ENCODE measurements around the gene SIRPB1.
"Not testable (repeated sequence)": the region's sequence is repeated elsewhere in the genome, so short reads cannot be mapped to it uniquely, and the experiment has no call there.

SIRPB1 gene

GRCh38 chr20:1588533-1589460 is 31.0 kb downstream of the SIRPB1 start:
- DNase-seq (ENCODE audit: low read depth): no peak

GRCh38 chr20:1587781-1588532 is 31.9 kb downstream of the SIRPB1 start:
- DNase-seq (ENCODE audit: low read depth): no peak

GRCh38 chr20:1579488-1579887 is 40.3 kb downstream of the SIRPB1 start:
- DNase-seq (ENCODE audit: low read depth): no peak

- no peak for DNase-seq (ENCODE audit: low read depth)
These were observed 41.9 kb downstream of the SIRPB1 start for GRCh38 chr20:1577906-1578305.

- not testable (repeated sequence) for DNase-seq (ENCODE audit: low read depth)
These were observed 42.5 kb downstream of the SIRPB1 start for GRCh38 chr20:1577313-1577712.

- DNase-seq (ENCODE audit: low read depth): no peak
These were observed 43.2 kb downstream of the SIRPB1 start for GRCh38 chr20:1576641-1577040.

GRCh38 chr20:1576003-1576402 is 43.8 kb downstream of the SIRPB1 start:
- not testable (repeated sequence) for DNase-seq (ENCODE audit: low read depth)

GRCh38 chr20:1571583-1571982 is 48.2 kb downstream of the SIRPB1 start:
- not testable (repeated sequence) for DNase-seq (ENCODE audit: low read depth)

All from stimulated activated CD4-positive, alpha-beta T cell treated with anti-CD3 and anti-CD28 coated beads, Interleukin-2, amount 100 ng/mL, for 4 hours (primary cell).